ENCODE results near the gene SNX5. TPM values are rescaled to one million over a fixed set of nuclear protein-coding genes. Genes with fewer than 3 reads are reported as not detected.

SNX5 gene
- total RNA-seq, 2 donors from 2014 or later = 114 to 255 TPM

DNA sequence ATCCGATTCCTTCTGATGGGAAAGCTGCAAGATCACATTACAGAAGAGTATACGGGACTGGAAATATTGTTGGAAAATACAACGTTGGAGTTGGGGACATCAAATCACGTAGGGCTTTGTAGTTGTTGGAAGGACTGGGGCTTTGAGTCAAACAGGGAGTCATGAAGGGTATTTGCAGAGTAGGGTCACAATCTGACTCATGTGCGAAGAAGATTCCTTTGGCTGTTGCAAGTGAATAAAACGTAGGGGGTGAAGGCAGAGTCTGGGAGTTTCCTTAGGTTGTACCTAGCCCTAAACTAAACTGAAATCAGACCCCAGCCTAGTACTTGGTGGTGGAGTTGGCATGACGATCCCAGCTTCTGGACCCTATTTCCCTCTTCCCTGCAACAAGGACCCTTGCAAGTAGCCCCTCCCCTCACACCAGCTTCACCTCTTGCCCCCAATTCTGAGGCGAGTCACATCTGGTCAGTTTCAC is 32.3 kb downstream of the SNX5 start:
- Mint-ChIP-seq H3K27me3 (no peaks in the 10 kb centered on the region), H3K4me3 (no peak overlapping the region), H3K27ac (no peak overlapping the region), H3K36me3 (no peaks in the 10 kb centered on the region), H3K9me3 (no peaks in the 10 kb centered on the region), H3K4me1 (ENCODE audit: low read depth in 2 of 2) (peaks cover 12 to 16% of the 10 kb centered on the region in 2 donors)
- ATAC-seq (no peak), DNase-seq (ENCODE audit: low spot score) (no peak)

DNA sequence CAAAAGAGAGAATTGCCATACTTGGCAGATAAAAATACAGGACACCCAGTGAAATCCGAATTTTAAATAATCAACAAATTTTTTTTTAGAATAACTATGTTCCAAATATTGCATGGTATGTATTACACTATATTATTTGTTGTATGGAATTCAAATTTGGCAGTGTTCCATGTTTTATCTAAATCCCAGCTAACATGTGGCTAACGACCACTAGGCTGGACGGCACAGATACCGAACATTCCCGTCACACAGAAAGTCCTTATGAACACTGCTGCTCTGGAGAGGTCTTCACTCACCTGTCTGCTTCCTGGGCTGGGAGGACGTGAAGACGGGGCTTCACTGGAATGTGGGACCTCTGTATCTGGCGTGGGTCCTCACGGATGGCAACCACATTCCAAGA is 32.8 kb downstream of the SNX5 start:
- DNase-seq (ENCODE audit: low spot score) = no peak
- no peaks in the 10 kb centered on the region for H3K27me3 Mint-ChIP-seq
- H3K4me1 Mint-ChIP-seq (ENCODE audit: low read depth in 2 of 2) = peaks cover 11 to 16% of the 10 kb centered on the region in 2 donors
- no peaks in the 10 kb centered on the region for H3K9me3 Mint-ChIP-seq
- ATAC-seq = no peak
- no peak overlapping the region for H3K27ac Mint-ChIP-seq
- no peak overlapping the region for H3K4me3 Mint-ChIP-seq
- H3K36me3 Mint-ChIP-seq = no peaks in the 10 kb centered on the region

DNA sequence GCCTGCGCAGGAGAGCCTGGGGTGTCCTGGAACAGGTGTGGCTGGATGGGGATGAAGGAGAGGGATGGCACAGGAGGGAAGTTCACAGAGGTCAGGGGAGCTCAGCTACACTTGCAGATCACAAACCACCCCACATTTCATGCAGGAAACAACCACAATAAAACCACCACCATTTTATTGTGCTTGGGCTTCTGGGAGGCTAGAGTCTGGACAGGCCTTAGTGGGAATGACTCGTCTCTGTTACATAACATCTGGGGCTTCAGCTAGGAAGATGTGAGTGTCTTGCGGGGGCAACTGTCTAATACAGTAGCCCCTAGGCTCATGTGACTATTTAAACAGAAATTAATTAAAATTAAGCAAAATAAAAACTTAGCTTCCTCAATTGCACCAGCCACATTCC is 33.4 kb downstream of the SNX5 start:
- DNase-seq (ENCODE audit: low spot score) = no peak
- ATAC-seq = no peak
- Mint-ChIP-seq H3K4me3 (no peak overlapping the region), H3K36me3 (no peaks in the 10 kb centered on the region), H3K27ac (no peak overlapping the region), H3K27me3 (no peaks in the 10 kb centered on the region), H3K9me3 (no peaks in the 10 kb centered on the region), H3K4me1 (ENCODE audit: low read depth in 2 of 2) (peaks cover 6 to 16% of the 10 kb centered on the region in 2 donors)

DNA sequence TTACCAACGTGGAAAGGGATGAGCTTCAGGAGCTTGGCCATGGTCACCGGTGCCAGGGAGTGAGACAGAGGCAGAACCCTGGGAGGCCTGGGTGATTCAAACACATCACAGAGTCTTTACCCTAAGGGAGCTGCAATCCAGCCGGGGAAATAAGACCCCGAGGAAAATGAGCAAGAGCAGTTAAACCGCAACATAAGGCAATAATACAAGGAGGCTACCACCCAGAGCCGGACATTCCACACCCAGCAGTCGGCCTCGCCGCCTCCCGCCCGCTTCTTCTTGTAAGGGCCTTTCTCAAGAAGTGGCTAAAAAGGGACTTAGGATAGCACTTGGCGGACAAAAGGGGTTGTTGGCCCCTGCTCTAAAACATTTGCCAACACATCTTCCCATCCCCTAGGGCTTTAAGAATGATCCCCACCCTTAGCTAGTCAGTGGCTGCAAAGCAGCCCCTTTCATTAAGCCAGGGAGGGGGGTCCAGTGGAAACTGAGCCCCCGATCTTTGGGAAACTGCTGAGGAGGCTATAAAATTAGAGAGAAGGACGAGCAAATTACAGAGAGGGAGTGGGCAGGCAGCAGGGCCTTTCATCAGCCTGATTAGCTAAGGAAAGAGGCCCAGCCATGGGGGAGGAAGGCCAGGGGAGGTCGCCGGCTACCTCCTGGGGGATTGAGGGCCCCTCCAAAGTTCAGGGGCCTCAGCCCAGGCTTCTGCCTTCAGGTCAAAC is 34.3 kb downstream of the SNX5 start:
- ATAC-seq = no peak
- Mint-ChIP-seq H3K4me3 (no peak overlapping the region), H3K27ac (peak overlapping the region in 1 of 2 donors; percentile 43), H3K9me3 (no peaks in the 10 kb centered on the region), H3K36me3 (no peaks in the 10 kb centered on the region), H3K4me1 (ENCODE audit: low read depth in 2 of 2) (peaks cover 0 to 10% of the 10 kb centered on the region in 2 donors), H3K27me3 (no peaks in the 10 kb centered on the region)
- no peak for DNase-seq (ENCODE audit: low spot score)

DNA sequence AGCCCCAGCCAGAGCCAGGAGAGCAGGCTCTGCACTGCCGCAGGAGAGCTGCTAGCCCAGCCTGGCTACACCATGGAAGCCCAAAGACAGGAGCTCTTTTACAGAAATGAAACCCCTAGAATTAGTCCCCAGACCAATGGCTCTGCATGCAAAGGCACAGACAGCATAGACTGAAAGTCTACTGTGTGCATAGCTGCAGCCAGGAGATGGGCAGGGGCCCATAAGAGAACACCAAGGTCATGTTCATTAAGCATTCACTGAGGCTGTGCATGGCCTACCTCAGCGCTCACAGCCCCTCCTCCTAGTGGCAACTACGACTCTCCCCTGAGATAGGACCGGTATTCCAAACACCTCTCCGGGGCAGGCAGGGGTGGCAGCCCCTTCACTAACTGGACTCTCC is 34.9 kb downstream of the SNX5 start:
- Mint-ChIP-seq H3K4me1 (ENCODE audit: low read depth in 2 of 2) (peaks cover 0 to 7% of the 10 kb centered on the region in 2 donors), H3K4me3 (no peak overlapping the region), H3K27ac (no peak overlapping the region), H3K9me3 (no peaks in the 10 kb centered on the region), H3K27me3 (no peaks in the 10 kb centered on the region), H3K36me3 (no peaks in the 10 kb centered on the region)
- no peak for DNase-seq (ENCODE audit: low spot score)
- ATAC-seq = no peak

DNA sequence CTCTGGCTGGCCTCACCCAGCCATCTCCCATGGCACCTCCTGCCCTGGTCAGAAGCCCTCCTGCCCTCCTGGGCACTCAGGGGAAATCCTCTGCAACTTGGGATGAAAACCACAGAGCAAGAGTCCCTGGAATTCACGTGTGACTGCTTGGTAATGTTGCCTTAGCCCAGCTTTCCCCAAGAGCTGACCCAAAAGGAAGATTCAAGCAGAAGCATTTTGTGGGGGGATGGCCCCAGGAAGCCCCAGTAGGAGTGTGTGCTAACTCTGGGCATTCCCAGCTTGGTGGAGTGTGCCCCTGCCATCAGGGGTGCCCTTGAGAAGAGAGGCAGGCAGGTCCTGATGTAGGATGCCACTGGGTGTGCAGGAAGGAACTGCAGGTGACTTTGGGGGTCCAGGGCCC is 35.5 kb downstream of the SNX5 start:
- H3K36me3 Mint-ChIP-seq = no peaks in the 10 kb centered on the region

DNA sequence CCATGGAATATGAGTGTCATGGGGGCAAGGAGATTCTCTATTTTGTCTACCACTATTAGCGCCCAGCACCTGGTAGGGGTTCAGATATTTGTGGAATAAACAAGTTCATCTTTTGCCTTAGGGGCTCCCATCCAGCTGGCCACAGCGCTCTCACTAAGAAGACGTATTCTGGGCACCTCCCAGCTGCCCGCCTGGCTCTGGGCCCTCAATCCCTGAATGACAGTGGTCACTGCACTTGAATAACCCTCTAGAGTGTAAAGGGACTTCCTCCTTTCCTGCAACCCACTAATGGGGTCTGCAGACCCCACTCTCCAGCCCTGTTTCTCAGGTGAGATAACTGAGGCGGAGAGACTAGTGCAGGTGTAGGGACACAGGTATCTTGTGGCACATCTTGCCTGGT is 36.2 kb downstream of the SNX5 start:
- H3K36me3 Mint-ChIP-seq = no peaks in the 10 kb centered on the region
- no peak overlapping the region for H3K27ac Mint-ChIP-seq
- H3K4me3 Mint-ChIP-seq = no peak overlapping the region
- H3K9me3 Mint-ChIP-seq = no peaks in the 10 kb centered on the region
- peaks cover 0 to 4% of the 10 kb centered on the region in 2 donors for H3K4me1 Mint-ChIP-seq (ENCODE audit: low read depth in 2 of 2)
- DNase-seq (ENCODE audit: low spot score) (no peak), ATAC-seq (no peak)
- H3K27me3 Mint-ChIP-seq = no peaks in the 10 kb centered on the region

More for the DNA sequence above, 35.5 kb downstream of the SNX5 start:
- Mint-ChIP-seq H3K4me1 (ENCODE audit: low read depth in 2 of 2) (peaks cover 0 to 6% of the 10 kb centered on the region in 2 donors), H3K27me3 (no peaks in the 10 kb centered on the region), H3K9me3 (no peaks in the 10 kb centered on the region), H3K4me3 (no peak overlapping the region), H3K27ac (no peak overlapping the region)
- ATAC-seq = no peak
- no peak for DNase-seq (ENCODE audit: low spot score)

DNA sequence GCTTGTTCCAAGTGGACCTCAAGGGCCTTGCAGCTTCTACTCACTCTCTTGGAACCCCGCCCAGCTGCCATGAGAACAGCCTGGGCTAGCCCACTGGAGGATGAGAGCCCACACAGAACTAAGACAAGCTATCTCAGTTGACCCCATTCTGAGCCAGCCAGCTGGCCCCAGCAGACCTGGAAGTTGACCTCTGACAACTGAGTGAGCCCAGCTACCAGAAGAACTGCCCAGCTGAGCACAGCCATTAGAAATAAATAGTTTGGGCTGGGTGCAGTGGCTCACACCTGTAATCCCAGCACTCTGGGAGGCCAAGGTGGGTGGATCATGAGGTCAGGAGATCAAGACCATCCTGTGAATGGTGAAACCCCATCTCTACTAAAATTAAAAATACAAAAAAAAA is 37.1 kb downstream of the SNX5 start:
- no peak overlapping the region for H3K27ac Mint-ChIP-seq
- peaks cover 0 to 4% of the 10 kb centered on the region in 2 donors for H3K4me1 Mint-ChIP-seq (ENCODE audit: low read depth in 2 of 2)
- H3K27me3 Mint-ChIP-seq = no peaks in the 10 kb centered on the region
- no peaks in the 10 kb centered on the region for H3K36me3 Mint-ChIP-seq
- DNase-seq (ENCODE audit: low spot score) (no peak), ATAC-seq (no peak)
- H3K9me3 Mint-ChIP-seq = no peaks in the 10 kb centered on the region
- H3K4me3 Mint-ChIP-seq = no peak overlapping the region

DNA sequence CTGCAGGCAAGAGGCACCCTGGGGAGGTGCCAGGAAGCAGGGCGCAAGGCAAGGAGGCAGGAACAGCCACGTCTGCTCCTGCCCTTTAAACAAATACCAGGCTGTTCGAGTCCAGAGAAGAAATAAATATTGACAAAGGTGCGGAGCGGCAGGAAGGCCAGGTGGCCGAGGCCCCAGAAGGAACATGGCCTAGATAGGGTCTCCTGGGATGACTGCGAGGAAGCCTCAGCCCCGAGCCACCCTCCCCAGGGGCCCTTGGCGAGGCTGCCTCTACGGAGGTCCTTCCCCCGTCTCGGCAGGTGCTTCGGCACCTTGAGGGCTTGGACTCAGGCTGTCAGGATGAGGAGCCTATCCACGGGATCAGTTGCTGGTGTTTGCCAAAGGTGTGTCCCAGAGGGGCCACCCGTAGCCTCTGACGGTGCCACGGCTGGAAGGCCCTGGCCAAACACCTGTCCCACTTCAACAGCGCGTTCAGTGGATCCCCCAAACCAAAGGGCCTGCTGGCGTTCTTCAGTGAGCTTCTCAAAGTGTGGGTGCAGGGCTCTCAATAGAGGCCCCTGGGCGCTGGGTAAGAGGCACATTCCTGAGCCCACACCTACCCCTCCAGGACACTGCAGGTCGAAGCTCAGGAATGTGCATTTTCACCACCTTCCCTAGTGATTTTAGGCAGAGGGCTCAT is 39.8 kb downstream of the SNX5 start:
- H3K27me3 Mint-ChIP-seq = no peaks in the 10 kb centered on the region
- no peaks in the 10 kb centered on the region for H3K36me3 Mint-ChIP-seq
- no peak overlapping the region for H3K27ac Mint-ChIP-seq
- peak in 1 of 2 donors; percentile 34 for ATAC-seq
- no peaks in the 10 kb centered on the region for H3K9me3 Mint-ChIP-seq
- H3K4me3 Mint-ChIP-seq = no peak overlapping the region
- DNase-seq (ENCODE audit: low spot score) = no peak
- peaks cover 0 to 4% of the 10 kb centered on the region in 2 donors for H3K4me1 Mint-ChIP-seq (ENCODE audit: low read depth in 2 of 2)

DNA sequence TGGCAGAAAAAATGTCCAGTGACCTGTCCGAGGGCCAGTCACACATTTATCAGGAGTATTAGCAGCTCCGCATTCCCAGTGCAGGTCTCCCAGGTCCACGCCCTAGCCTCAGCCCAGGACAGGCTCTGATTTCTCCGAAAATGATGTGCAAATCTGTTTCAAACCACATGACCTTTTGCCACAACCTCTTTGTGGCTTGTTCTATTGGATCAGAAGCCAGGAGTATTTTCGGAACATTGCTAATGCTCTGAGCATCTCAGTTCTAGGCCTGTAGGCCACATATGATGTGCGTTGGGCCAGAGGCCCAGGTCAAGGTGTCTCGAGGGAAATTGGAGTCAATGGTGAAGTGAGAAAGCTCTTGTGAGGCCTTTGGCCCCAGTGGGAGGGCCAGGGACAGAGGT is 40.4 kb downstream of the SNX5 start:
- no peak overlapping the region for H3K4me3 Mint-ChIP-seq
- H3K9me3 Mint-ChIP-seq = no peaks in the 10 kb centered on the region
- DNase-seq (ENCODE audit: low spot score) (no peak), ATAC-seq (no peak)
- no peaks in the 10 kb centered on the region for H3K36me3 Mint-ChIP-seq
- H3K27me3 Mint-ChIP-seq = no peaks in the 10 kb centered on the region
- H3K4me1 Mint-ChIP-seq (ENCODE audit: low read depth in 2 of 2) = peaks cover 0 to 2% of the 10 kb centered on the region in 2 donors
- H3K27ac Mint-ChIP-seq = no peak overlapping the region

DNA sequence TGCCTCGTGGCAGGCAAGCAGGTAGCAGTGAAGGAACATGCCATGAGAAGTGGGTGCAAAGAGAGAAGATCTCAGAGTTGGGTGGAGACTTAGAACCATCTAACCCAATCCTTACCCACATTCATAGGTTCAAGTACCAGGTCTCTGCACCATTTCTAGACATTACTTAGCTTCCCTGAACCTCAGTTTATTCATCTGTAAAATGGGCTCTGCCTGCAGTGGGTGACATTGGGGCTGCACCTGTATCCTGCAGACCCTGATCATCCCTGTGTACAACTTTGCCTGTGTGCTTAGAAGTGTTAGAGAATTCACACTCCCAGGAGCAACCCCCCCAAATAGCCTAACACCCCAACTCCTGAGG is 42.7 kb downstream of the SNX5 start:
- ATAC-seq = peak in 1 of 2 donors; percentile 6
- H3K36me3 Mint-ChIP-seq = no peaks in the 10 kb centered on the region
- H3K27me3 Mint-ChIP-seq = no peaks in the 10 kb centered on the region
- no peaks in the 10 kb centered on the region for H3K4me1 Mint-ChIP-seq (ENCODE audit: low read depth in 2 of 2)
- H3K9me3 Mint-ChIP-seq = no peaks in the 10 kb centered on the region
- H3K27ac Mint-ChIP-seq = no peak overlapping the region
- H3K4me3 Mint-ChIP-seq = no peak overlapping the region
- no peak for DNase-seq (ENCODE audit: low spot score)

DNA sequence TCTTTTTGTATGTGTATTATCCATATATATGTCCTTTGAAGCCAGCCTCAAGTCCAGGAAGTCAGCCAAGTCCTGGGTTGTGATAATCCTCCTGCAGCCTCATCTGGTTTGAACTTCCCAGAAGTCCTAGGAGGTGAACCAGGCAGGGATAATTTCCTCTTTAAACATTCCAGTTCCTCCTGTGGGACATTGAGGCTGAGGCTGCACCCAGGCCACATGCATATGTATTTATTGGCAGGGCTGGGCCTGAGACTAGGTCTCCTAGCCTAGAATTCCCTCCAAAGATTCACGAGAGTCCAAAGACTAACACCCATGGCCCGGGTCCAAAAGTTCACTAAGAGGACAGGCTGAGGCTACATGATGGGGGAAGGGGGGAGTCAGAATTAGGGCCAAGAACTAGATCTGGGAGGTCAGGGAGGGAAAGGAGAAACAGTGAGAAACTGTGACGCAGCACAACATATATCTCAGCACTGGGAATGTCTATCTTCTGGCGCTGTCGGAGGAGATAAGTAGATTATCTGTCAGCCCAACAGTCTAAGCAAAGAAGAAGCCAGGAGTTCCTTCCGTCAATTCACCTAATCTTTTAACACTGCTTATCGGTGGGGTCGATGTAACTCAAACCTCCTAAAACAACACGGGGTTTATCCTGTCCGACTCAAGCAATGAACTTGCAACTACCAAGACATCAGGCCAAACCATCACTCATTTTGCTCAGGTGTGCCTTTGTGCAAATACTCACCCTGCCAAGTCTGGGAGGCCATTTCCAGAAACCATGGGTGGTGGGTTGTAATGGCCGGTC is 43.3 kb downstream of the SNX5 start:
- ATAC-seq (no peak), DNase-seq (ENCODE audit: low spot score) (no peak)
- H3K9me3 Mint-ChIP-seq = no peaks in the 10 kb centered on the region
- no peaks in the 10 kb centered on the region for H3K36me3 Mint-ChIP-seq
- H3K27me3 Mint-ChIP-seq = no peaks in the 10 kb centered on the region
- no peak overlapping the region for H3K27ac Mint-ChIP-seq
- no peaks in the 10 kb centered on the region for H3K4me1 Mint-ChIP-seq (ENCODE audit: low read depth in 2 of 2)
- H3K4me3 Mint-ChIP-seq = no peak overlapping the region

DNA sequence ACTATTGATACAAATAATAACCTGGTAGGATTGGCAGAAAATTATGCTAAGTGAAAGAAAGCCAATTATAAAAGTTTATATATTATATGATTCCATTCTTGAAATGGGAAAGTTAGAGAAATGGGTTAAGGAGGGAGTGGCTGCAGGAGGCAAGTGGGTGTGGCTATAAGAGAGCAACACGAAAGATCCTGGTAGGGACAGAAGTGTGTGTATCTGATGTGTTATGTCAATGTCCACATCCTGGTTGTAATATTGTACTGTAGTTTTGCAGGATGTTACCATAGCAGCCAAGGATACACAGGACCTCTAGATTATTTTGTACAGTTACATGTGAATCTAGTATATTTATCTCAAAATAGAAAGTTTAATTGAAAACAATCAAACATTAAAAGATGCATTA is 46.8 kb downstream of the SNX5 start:
- no peaks in the 10 kb centered on the region for H3K36me3 Mint-ChIP-seq
- H3K27me3 Mint-ChIP-seq = peaks cover 0 to 2% of the 10 kb centered on the region in 2 donors
- H3K4me3 Mint-ChIP-seq = no peak overlapping the region
- no peak overlapping the region for H3K27ac Mint-ChIP-seq
- ATAC-seq (no peak), DNase-seq (ENCODE audit: low spot score) (no peak)
- no peaks in the 10 kb centered on the region for H3K4me1 Mint-ChIP-seq (ENCODE audit: low read depth in 2 of 2)
- H3K9me3 Mint-ChIP-seq = no peaks in the 10 kb centered on the region

DNA sequence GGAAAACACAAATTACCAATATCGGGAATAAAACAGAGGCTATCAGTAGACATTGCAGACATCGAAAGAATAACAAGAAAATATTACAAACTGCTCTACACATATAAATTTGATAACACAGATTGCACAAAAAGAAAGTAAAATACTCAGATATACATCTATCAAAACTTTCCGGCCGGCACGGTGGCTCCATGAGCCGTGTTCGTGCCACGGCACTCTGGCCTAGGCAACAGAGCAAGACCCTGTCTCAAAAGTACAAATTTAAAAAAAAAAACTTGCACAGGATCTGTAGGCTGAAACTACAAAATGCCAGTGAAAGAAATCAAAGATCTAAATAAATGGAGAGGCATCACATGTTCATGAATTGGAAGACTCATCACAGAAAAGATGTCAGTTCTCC is 49.4 kb downstream of the SNX5 start:
- DNase-seq (ENCODE audit: low spot score) (no peak), ATAC-seq (no peak)
- Mint-ChIP-seq H3K27ac (no peak overlapping the region), H3K9me3 (no peaks in the 10 kb centered on the region), H3K27me3 (peaks cover 0 to 6% of the 10 kb centered on the region in 2 donors), H3K4me1 (ENCODE audit: low read depth in 2 of 2) (no peaks in the 10 kb centered on the region), H3K36me3 (no peaks in the 10 kb centered on the region), H3K4me3 (no peak overlapping the region)
